Fibroblast of the aortic adventitia (primary cell): Measurements from ENCODE around the gene CENPQ. TPM values are rescaled to one million over a fixed set of nuclear protein-coding genes. Genes with fewer than 3 reads are reported as not detected.
A peak's percentile ranks its signal among the peaks of the same experiment; 100 is the strongest.

ENCODE experiments used
- DNase-seq: peaks from one replicate; pipeline ENCODE4 v3.0.0-alpha.2; 2010; ENCODE audit warnings: low read depth
- H3K4me3 ChIP-seq: 2 replicates; pipeline ENCODE4 v1.5.1; 2011; ENCODE audit warnings: low read depth, mild to moderate bottlenecking, control low read depth, low read length, moderate library complexity
- total RNA-seq: library from RNA; depleted of rRNA; stranded (reverse); fragments of >200 nt; gene quantifications from 2 replicates; pipeline ENCODE4 v1.2.3, GENCODE V29; 2012; ENCODE audit warnings: low replicate concordance
- TF ChIP-seq, protein P1 (sequence below): IDR thresholded peaks from 2 replicates; pipeline ENCODE4 v1.5.1; 2011; ENCODE audit warnings: mild to moderate bottlenecking, low read length, control low read depth, inconsistent platforms; ENCODE audit not compliant: insufficient read depth

Gene CENPQ
- total RNA-seq, 1 donor, result 23.7 TPM

DNA sequence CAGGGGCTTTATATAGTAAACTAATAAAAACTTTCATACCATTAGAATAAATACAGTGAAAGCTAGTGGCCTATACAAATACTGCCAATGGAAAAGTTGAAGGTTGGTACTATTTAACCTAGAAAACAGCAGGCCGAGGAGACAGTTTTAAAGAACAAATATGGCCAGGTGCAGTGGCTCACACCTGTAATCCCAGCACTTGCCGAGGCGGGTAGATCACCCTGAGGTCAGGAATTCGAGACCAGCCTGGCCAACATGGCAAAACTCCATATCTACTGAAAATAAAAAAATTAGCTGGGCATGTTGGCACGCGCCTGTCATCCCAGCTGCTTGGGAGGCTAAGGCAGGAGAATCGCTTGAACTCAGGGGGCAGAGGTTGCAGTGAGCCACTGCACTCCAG is 61.4 kb downstream of the CENPQ start:
- DNase-seq, result no peak
- H3K4me3 ChIP-seq, result no peak overlapping the region
- TF ChIP-seq, protein P1, sequence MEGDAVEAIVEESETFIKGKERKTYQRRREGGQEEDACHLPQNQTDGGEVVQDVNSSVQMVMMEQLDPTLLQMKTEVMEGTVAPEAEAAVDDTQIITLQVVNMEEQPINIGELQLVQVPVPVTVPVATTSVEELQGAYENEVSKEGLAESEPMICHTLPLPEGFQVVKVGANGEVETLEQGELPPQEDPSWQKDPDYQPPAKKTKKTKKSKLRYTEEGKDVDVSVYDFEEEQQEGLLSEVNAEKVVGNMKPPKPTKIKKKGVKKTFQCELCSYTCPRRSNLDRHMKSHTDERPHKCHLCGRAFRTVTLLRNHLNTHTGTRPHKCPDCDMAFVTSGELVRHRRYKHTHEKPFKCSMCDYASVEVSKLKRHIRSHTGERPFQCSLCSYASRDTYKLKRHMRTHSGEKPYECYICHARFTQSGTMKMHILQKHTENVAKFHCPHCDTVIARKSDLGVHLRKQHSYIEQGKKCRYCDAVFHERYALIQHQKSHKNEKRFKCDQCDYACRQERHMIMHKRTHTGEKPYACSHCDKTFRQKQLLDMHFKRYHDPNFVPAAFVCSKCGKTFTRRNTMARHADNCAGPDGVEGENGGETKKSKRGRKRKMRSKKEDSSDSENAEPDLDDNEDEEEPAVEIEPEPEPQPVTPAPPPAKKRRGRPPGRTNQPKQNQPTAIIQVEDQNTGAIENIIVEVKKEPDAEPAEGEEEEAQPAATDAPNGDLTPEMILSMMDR, result no peak

DNA sequence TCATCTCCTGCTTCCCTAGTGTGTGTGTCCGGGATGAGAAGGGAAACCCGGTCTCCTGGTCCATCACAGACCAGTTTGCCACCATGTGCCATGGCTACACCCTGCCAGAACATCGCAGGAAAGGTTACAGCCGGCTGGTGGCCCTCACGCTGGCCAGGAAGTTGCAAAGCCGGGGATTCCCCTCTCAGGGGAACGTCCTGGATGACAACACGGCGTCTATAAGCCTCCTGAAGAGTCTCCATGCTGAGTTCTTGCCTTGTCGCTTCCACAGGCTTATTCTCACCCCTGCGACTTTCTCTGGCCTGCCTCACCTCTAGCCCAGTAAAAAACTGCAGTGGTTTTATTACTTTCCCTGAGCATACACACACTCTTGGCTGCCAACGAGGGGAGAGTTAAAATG is 63.4 kb downstream of the CENPQ start:
- H3K4me3 ChIP-seq, result no peak overlapping the region
- DNase-seq, result no peak

DNA sequence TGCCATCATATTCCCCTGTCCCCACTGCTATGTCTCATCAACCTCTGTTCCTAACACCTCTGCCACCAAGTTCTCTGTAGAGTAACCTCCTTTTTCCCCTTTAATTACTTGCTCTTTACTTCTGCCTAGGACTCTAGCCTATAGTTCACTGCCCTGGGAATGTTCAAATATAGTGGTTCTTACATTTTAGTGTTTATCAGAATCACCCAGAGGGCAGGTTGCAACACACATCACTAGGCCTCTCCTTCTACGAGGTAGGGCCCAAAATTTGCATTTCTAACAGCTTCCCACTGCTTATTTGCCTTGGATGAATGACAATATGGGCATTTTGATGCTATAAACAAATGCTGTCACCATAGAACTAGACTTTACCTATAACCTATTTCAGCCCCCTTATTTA is 64.2 kb downstream of the CENPQ start:
- TF ChIP-seq, protein P1, result no peak
- no peak overlapping the region for H3K4me3 ChIP-seq
- DNase-seq, result no peak

More for the DNA sequence above, 63.4 kb downstream of the CENPQ start:
- TF ChIP-seq, protein P1, result no peak

DNA sequence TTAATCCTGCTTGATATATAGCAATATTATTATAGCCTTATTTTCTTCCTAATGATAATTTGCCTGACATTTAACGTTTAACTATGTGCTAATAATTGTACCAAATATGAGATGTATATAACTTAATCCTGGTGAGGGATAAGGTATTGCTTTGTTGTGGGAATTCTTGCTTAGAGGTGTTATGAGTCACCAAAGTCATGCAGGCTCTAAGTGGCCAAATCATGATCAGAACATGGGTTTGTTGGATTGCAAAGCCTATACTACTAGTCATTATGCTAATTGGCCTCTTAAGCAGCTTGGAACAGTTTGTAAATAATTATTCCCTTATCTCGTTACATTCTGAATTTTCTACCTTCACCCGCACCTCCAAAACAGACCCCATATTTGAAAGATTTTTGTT is 65.4 kb downstream of the CENPQ start:
- no peak for DNase-seq
- TF ChIP-seq, protein P1, result no peak
- H3K4me3 ChIP-seq, result no peak overlapping the region

DNA sequence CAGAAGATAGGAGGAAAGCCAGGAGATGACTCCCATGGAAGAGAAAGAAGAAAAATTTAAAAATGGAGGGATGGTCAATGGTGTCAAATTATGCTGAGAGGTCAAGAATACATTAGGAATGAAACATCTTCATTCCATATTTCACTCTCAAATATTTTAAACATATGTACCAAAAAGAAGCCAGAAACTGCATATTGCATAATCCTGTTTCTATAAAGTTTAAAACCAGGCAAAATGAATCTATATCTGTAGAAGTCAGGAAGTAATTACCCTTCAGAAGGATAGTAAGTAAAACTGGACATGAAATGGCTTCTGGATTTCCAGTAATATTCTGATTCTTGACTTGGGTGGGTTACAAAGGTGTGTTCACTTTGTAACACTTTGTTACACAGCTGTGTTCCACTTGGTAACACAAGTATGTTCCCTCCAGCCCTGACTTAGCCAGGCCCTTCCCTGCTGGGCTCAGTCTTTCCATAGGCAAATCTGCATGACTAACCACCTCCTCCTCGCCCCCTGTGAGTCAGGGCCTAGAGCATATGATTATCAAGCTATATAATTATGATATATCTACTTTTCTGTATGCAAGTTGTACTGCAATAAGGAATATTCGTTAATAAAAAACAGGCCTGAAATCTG is 67.1 kb downstream of the CENPQ start:
- TF ChIP-seq, protein P1, result no peak
- H3K4me3 ChIP-seq, result no peak overlapping the region
- no peak for DNase-seq

DNA sequence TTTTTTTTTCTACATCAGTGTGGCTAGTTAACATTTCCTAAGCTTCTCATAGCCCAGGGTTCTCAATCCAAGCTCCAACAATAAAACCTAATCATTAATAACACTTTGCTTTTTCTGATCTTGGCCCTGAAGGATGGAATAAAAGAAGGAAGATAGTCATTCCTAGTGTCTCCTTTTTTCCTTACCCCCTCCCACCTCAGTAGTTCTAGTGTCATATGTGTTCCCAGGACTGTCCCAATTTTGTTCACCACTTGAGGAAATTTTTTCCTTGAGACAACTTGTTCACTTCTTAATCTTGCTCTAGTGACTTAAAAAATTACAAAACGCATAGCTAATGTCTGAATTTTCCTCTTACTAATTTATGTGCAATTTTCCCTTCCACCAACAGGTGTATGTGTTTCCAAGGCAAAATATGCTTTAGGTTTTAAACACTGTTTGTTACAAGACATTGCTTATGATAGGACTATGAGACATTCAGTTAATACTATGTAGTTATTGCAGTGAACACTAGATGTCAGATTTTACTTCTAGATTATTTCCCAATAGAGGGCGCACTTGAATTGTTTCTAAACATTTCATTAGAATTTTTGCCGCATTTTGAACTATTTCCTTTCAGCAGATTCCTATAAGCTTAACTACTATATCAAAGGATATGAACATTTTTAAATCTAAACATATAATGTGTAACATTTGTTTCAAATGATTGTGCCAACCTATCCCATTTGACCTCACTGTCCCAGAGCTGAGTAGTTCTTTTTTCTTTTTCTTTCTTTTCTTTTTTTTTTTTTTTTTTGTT is 68.8 kb downstream of the CENPQ start:
- DNase-seq, result peak; percentile 78
- no peak overlapping the region for H3K4me3 ChIP-seq
- TF ChIP-seq, protein P1, result peak; percentile 75
